Fibroblast of pulmonary artery (primary cell): ENCODE data around the gene BRICD5.

Experiments
- DNase-seq: peaks from one replicate; pipeline ENCODE4 v3.0.0-alpha.2; 2010; ENCODE audit warnings: low read depth
- H3K4me3 ChIP-seq: replicated peaks from 2 replicates; pipeline ENCODE4 v1.5.1; 2011; ENCODE audit warnings: low read depth, mild to moderate bottlenecking, control low read depth, low read length, moderate library complexity
- CTCF ChIP-seq: IDR thresholded peaks from 2 replicates; pipeline ENCODE4 v1.5.1; 2011; ENCODE audit warnings: mild to moderate bottlenecking, control low read depth, low read length, inconsistent platforms; ENCODE audit errors: missing control alignments

Gene BRICD5

GRCh38 chr16:2226918-2227317 lies 16.3 kb upstream of the BRICD5 start:
- H3K4me3 ChIP-seq = no peak overlapping the region
- DNase-seq = no peak
- no peak for TF ChIP-seq CTCF

- DNase-seq = no peak
- no peak for TF ChIP-seq CTCF
- no peak overlapping the region for H3K4me3 ChIP-seq
Observed at GRCh38 chr16:2226245-2226793, 15.7 kb upstream of the BRICD5 start.

- H3K4me3 ChIP-seq = peak overlapping the region; percentile 88
- peak; percentile 63 for DNase-seq
- peak; percentile 28 for TF ChIP-seq CTCF
Observed at GRCh38 chr16:2223942-2224486, 13.4 kb upstream of the BRICD5 start.

GRCh38 chr16:2223221-2223941 lies 12.7 kb upstream of the BRICD5 start, which contains the start of gene E4F1:
Gene E4F1, plus strand, starts transcription at chr16:2223591. Its CDS starts 23 bp downstream, at chr16:2223614.
- DNase-seq = peak; percentile 100
- peak within 1 kb of the TSS; percentile 88 for H3K4me3 ChIP-seq
- no peak for TF ChIP-seq CTCF

GRCh38 chr16:2216330-2216729 lies 5.7 kb upstream of the BRICD5 start:
- no peak for TF ChIP-seq CTCF
- H3K4me3 ChIP-seq = no peak overlapping the region
- no peak for DNase-seq

GRCh38 chr16:2214719-2214968 lies 4.0 kb upstream of the BRICD5 start, which contains the start of gene PGP:
Gene PGP, minus strand, starts transcription at chr16:2214840. Its CDS starts 63 bp downstream, at chr16:2214777.
- no peak for TF ChIP-seq CTCF
- no peak for DNase-seq
- peak within 1 kb of the TSS; percentile 72 for H3K4me3 ChIP-seq
